Measurements from ENCODE around the gene ZNF23.

GRCh38 chr16:71479420-71479819, 17.4 kb upstream of the ZNF23 start:
- TF ChIP-seq CTCF (IDR thresholded peaks at IDR 0.05) (peak in 4 of 6 experiments; percentile 19 to 41 (median 38)), POLR2A (IDR thresholded peaks at IDR 0.05) (no peak)

Measured in Peyer's patch (tissue), 4 donors.